GM12878 (cell line): ENCODE results near the gene DEGS2.

ENCODE experiments used
- BHLHE40 ChIP-seq, 2 experiments: fragments of 450-650 bp in 1 of 2; IDR thresholded peaks; 2 replicates each; pipeline ENCODE4 v1.6.1; 2011 to 2017; ENCODE audit warnings: low read depth in 2 of 2, borderline replicate concordance in 1 of 2, improper control_type of control experiment in 1 of 2, low read length in 1 of 2, mild to moderate bottlenecking in 1 of 2
- CBFB ChIP-seq: IDR thresholded peaks from 2 replicates; pipeline ENCODE4 v1.6.1; 2016; ENCODE audit warnings: antibody characterized with exemption, low read depth
- CHD1 ChIP-seq: IDR thresholded peaks from 2 replicates; pipeline ENCODE4 v1.6.1; 2012; ENCODE audit warnings: low read depth, low read length, improper control_type of control experiment
- CTCF ChIP-seq, 3 experiments: IDR thresholded peaks in 2 of 3; conservative IDR thresholded peaks in 1 of 3; 2 replicates each; pipeline ENCODE4 v1.5.1; 2011; ENCODE audit warnings: low read depth in 3 of 3, low read length in 3 of 3, mild to moderate bottlenecking in 3 of 3, control low read depth in 2 of 3, moderate library complexity in 2 of 3, inconsistent platforms in 1 of 3, mixed read lengths in 1 of 3; ENCODE audit not compliant: control insufficient read depth in 2 of 3, insufficient read depth in 1 of 3; ENCODE audit errors: extremely low read depth in 1 of 3
- HCFC1 ChIP-seq: fragments of 150-350 bp; IDR thresholded peaks from 2 replicates; pipeline ENCODE4 v1.6.1; 2014; ENCODE audit warnings: low read length
- MYC ChIP-seq: IDR thresholded peaks from 2 replicates; pipeline ENCODE4 v1.6.1; 2011; ENCODE audit warnings: mild to moderate bottlenecking, low read length, moderate library complexity, inconsistent platforms; ENCODE audit not compliant: insufficient read depth, insufficient replicate concordance, insufficient read length, severe bottlenecking
- POLR2AphosphoS5 ChIP-seq: IDR thresholded peaks from 2 replicates; pipeline ENCODE4 v1.6.1; 2011; ENCODE audit warnings: mild to moderate bottlenecking, low read length, inconsistent platforms
- RB1 ChIP-seq: fragments of 450-650 bp; formaldehyde crosslinking; IDR thresholded peaks from 2 replicates; pipeline ENCODE4 v1.6.1; 2017; ENCODE audit warnings: mild to moderate bottlenecking, borderline replicate concordance
- RFX5 ChIP-seq: IDR thresholded peaks from 2 replicates; pipeline ENCODE4 v1.6.1; 2011; ENCODE audit warnings: low read depth, low read length, improper control_type of control experiment
- TF ChIP-seq, protein P1 (sequence below): IDR thresholded peaks from 2 replicates; pipeline ENCODE4 v1.6.1; 2012; ENCODE audit warnings: mild to moderate bottlenecking, low read depth, low read length

- TF ChIP-seq, protein P1, sequence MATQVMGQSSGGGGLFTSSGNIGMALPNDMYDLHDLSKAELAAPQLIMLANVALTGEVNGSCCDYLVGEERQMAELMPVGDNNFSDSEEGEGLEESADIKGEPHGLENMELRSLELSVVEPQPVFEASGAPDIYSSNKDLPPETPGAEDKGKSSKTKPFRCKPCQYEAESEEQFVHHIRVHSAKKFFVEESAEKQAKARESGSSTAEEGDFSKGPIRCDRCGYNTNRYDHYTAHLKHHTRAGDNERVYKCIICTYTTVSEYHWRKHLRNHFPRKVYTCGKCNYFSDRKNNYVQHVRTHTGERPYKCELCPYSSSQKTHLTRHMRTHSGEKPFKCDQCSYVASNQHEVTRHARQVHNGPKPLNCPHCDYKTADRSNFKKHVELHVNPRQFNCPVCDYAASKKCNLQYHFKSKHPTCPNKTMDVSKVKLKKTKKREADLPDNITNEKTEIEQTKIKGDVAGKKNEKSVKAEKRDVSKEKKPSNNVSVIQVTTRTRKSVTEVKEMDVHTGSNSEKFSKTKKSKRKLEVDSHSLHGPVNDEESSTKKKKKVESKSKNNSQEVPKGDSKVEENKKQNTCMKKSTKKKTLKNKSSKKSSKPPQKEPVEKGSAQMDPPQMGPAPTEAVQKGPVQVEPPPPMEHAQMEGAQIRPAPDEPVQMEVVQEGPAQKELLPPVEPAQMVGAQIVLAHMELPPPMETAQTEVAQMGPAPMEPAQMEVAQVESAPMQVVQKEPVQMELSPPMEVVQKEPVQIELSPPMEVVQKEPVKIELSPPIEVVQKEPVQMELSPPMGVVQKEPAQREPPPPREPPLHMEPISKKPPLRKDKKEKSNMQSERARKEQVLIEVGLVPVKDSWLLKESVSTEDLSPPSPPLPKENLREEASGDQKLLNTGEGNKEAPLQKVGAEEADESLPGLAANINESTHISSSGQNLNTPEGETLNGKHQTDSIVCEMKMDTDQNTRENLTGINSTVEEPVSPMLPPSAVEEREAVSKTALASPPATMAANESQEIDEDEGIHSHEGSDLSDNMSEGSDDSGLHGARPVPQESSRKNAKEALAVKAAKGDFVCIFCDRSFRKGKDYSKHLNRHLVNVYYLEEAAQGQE = no peak
- no peak for TF ChIP-seq HCFC1
- TF ChIP-seq CHD1 = no peak
- TF ChIP-seq BHLHE40 (IDR thresholded peaks at IDR 0.05; ENCODE audit: borderline replicate concordance in 1 of 2, low read depth in 2 of 2, low read length in 1 of 2) = no peak
- no peak for TF ChIP-seq CBFB
- no peak for TF ChIP-seq CTCF (IDR thresholded peaks at IDR 0.05 in 2 of 3, conservative IDR thresholded peaks at IDR 0.05 in 1 of 3; ENCODE audit: control insufficient read depth in 2 of 3, extremely low read depth in 1 of 3, insufficient read depth in 1 of 3, low read depth in 3 of 3, low read length in 3 of 3)
- no peak for TF ChIP-seq RFX5
- TF ChIP-seq POLR2AphosphoS5 = no peak
- TF ChIP-seq RB1 = no peak
- no peak for TF ChIP-seq MYC
Measured at GRCh38 chr14:100109594-100109955, 49.9 kb downstream of the DEGS2 start.
